Measurements from ENCODE around the gene CKAP4.

The CKAP4 gene

DNA sequence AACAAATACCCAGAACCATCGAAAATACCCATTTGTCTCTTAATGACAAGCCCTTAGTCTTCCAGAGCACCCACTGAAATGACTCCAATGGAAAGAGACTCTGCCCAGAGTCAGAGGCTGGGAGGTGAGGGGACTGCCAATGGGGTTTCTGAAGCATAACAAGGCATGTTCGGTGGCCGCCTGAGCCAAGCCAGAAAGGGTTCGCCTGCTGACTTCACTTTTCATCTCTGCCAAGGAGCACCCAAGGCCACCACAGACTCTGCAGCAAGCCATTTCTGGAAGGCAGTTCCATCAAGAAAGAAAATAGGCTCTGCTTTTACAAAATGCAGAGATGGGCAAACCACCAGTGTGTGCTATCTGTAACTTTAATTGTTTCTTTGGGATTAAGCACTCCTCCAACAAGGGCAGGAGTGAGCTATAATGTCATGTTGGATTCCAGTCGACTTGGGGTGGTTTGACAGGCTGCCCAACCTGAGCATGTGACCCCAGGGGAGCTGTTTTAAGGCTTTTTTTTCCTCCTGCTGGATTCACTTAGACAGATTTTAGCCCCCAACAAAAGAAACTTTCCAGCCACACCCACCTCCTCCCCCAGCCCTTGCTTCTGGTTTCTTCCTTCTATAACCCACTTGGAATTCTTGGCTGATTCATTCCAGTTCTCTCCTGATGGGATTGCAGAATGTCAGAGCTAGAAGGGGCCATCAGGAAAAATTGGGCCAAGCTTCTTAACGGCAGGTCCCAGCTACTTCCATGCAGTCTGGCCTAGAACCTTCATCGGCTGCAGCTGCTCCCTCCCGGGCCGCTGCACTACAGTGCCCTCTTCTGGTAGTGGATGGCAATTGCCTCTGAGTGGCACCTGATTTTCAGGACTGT is 24.1 kb downstream of the CKAP4 start:
- no peak overlapping the region for H3K4me3 ChIP-seq (ENCODE audit: low read length)
- peak; percentile 77 for DNase-seq (ENCODE audit: low read depth)
- TF ChIP-seq, protein P1, sequence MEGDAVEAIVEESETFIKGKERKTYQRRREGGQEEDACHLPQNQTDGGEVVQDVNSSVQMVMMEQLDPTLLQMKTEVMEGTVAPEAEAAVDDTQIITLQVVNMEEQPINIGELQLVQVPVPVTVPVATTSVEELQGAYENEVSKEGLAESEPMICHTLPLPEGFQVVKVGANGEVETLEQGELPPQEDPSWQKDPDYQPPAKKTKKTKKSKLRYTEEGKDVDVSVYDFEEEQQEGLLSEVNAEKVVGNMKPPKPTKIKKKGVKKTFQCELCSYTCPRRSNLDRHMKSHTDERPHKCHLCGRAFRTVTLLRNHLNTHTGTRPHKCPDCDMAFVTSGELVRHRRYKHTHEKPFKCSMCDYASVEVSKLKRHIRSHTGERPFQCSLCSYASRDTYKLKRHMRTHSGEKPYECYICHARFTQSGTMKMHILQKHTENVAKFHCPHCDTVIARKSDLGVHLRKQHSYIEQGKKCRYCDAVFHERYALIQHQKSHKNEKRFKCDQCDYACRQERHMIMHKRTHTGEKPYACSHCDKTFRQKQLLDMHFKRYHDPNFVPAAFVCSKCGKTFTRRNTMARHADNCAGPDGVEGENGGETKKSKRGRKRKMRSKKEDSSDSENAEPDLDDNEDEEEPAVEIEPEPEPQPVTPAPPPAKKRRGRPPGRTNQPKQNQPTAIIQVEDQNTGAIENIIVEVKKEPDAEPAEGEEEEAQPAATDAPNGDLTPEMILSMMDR (conservative IDR thresholded peaks at IDR 0.05; ENCODE audit: low read length): peak; percentile 98

DNA sequence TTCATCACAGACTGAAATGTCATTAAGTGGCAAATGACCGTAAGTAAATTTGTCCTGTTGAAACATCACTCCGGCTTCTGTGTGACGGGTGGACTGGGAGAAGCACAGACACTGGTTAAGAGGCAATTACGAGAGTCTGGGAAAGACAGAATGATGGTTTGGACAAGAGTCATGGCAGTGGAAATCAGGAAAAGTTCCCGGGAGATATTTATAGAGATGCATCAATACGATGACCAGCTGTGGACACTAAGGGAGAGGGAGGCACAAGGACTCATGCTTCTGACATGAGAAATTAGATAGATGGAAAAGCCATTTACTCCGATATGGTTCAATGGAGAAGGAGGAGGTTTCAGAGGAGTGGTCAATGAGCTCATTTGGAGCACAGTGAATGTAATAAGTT is 27.3 kb downstream of the CKAP4 start:
- TF ChIP-seq, protein P1 (conservative IDR thresholded peaks at IDR 0.05; ENCODE audit: low read length): no peak
- no peak overlapping the region for H3K4me3 ChIP-seq (ENCODE audit: low read length)
- no peak for DNase-seq (ENCODE audit: low read depth)

DNA sequence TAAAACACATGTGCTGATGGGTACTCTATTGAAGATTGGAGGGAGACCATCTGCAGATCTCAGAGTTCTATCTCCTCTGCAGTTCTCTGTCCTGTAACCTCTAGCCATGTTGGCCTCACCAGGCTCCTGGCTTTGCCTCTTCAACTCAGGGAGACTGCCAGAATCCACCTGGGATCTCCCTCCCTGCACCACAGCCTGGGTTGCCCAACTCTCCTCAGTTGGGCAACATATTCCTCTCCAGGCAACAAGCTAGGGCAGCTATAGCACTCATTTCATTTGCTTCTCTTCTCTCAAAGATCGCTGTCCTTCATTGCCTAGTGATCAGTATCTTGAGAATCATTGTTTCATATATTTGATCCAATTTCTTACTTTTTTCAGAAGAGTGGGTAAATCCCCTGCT is 28.8 kb downstream of the CKAP4 start:
- no peak overlapping the region for H3K4me3 ChIP-seq (ENCODE audit: low read length)
- TF ChIP-seq, protein P1 (conservative IDR thresholded peaks at IDR 0.05; ENCODE audit: low read length): no peak
- DNase-seq (ENCODE audit: low read depth): no peak

DNA sequence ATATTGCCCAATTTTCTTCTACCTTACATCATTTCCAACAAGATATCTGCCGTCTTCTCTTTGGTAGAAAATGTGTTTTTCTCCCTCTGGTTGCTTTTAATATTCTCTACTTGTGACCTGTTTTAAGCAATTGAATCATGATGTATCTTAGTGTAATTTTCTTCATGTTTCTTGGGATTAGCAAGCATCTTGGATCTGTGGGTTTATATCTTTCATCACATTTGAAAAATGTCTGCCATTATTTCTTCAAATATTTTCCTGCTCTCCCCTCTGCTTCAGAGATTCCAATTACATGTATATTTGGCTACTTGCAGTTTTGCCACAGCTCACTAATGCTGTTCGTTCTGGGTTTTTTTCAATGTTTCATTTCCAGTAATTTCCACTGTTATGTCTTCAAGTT is 30.1 kb downstream of the CKAP4 start:
- no peak overlapping the region for H3K4me3 ChIP-seq (ENCODE audit: low read length)
- TF ChIP-seq, protein P1 (conservative IDR thresholded peaks at IDR 0.05; ENCODE audit: low read length): no peak
- DNase-seq (ENCODE audit: low read depth): no peak

DNA sequence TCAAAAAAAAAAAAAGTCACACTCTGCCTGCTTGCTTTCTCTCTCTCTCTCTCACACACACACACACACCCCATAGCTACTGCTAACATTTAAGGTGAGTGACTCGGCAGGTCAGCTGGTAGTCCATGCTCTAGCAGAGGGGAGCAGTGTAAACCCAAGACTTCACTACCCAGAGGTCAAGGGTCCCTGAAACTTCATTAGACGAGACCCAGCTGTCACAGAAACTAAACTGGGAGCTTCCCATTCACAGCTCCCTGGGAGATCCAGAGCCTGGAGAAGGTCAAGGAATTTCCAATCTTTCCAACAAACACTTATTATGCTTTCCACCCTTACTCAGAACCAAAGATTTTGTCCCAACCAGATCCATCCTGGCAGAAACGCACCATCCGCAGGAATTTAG is 33.2 kb downstream of the CKAP4 start:
- DNase-seq (ENCODE audit: low read depth): no peak
- TF ChIP-seq, protein P1 (conservative IDR thresholded peaks at IDR 0.05; ENCODE audit: low read length): no peak
- no peak overlapping the region for H3K4me3 ChIP-seq (ENCODE audit: low read length)

DNA sequence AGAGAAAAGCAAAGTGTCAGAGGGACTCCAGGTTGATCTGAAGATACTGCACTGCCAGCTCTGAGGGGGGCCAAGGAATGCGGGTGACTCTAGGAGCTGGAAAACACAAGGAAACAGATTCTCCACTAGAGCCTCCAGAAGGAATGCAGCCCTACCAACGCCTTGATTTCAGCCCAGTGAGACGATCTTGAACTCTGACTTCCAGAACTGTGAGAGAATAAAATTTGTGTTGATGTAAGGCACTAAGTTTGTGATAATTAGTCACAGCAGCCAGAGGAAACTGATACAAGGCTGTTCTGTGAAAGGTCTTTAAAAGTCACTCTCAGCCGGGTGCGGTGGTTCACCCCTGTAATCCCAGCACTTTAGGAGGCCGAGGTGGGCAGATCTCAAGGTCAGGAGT is 34.2 kb downstream of the CKAP4 start:
- peak; percentile 34 for DNase-seq (ENCODE audit: low read depth)
- TF ChIP-seq, protein P1 (conservative IDR thresholded peaks at IDR 0.05; ENCODE audit: low read length): no peak
- H3K4me3 ChIP-seq (ENCODE audit: low read length): no peak overlapping the region

DNA sequence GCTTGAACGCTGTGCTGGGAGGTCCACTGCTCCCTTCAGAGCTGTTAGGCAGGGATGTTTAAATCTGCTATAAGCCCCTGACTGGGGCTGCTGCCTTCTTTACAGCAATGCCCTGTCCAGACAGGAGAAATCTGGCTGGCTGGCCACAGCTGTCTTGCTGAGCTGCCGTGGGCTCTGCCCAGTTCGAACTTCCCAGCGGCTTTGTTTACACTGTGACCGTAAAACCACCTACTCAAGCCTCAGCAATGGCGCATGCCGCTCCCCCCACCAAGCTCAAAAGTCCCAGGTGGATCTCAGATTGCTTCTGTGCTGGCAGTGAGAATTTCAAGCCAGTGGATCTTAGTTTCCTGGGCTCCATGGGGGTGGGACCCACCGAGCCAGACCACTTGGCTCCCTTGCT is 35.8 kb downstream of the CKAP4 start:
- DNase-seq (ENCODE audit: low read depth): no peak
- TF ChIP-seq, protein P1 (conservative IDR thresholded peaks at IDR 0.05; ENCODE audit: low read length): no peak
- no peak overlapping the region for H3K4me3 ChIP-seq (ENCODE audit: low read length)

All from AG10803 (cell line).